Measurements from ENCODE around the gene RHOT2. TPM values are rescaled to one million over a fixed set of nuclear protein-coding genes. Genes with fewer than 3 reads are reported as not detected.
A peak's percentile ranks its signal among the peaks of the same experiment; 100 is the strongest.

The RHOT2 gene
- total RNA-seq, 1 experiment from 2014 or later: 210 TPM

DNA sequence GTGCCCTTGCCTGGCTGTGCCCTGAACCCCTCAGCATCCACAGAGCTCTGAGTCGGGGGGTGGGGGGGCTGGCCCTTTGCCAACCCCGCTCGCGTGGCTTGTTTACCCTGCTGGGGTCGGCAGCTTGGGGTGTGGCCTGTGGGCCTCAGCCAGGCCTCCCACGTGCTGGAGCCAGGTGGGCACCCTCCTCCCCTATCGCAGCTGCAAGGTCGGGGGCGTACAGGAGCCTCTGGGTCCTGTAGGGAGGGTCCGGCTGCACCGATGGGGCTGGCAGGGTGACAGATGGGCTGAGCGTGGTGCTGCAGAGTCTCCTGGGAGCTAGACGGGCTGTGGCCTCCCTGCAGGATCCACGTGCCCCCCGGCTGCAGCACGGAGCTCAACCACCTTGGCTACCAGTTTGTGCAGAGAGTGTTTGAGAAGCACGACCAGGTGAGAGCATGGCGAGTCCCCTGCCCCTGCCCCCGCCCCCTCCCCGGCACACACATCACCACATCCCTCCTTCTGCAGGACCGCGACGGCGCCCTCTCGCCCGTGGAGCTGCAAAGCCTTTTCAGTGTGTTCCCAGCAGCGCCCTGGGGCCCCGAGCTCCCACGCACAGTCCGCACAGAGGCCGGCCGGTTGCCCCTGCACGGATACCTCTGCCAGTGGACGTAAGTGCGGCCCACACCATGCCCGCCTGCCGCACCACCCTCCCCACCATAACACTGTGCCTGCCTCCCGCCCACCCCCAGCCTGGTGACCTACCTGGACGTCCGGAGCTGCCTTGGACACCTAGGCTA, 3.6 kb downstream of the RHOT2 start:
- no peak overlapping the region for H2AFZ ChIP-seq (ENCODE audit: low read length)
- no peak overlapping the region for H3K23ac ChIP-seq (ENCODE audit: insufficient read length, low read depth, low read length)
- H3K18ac ChIP-seq (ENCODE audit: insufficient read length, low read depth, low read length): no peak overlapping the region
- no peak overlapping the region for H2BK120ac ChIP-seq (ENCODE audit: low read depth, low read length, poor library complexity, severe bottlenecking)
- H3K9ac ChIP-seq (ENCODE audit: extremely low read depth, insufficient read length, low read length): no peak overlapping the region
- no peak overlapping the region for H2BK15ac ChIP-seq (ENCODE audit: low read depth, low read length)
- no peaks in the 10 kb centered on the region for H3K9me3 ChIP-seq (ENCODE audit: control insufficient read depth, low read depth, low read length)
- H3K56ac ChIP-seq (ENCODE audit: insufficient read length, low read depth, low read length): no peak overlapping the region
- no peaks in the 10 kb centered on the region for H3K4me1 ChIP-seq (ENCODE audit: insufficient read depth, low read length)
- no peak overlapping the region for H3K4me2 ChIP-seq (ENCODE audit: insufficient read depth, insufficient read length, low read length)
- no peak overlapping the region for H3K4ac ChIP-seq (ENCODE audit: low read depth, low read length)
- no peaks in the 10 kb centered on the region; the same call in 1 of the 2 replicates for H3K79me2 ChIP-seq (ENCODE audit: insufficient read depth, low read length)
- H4K20me1 ChIP-seq (ENCODE audit: control insufficient read depth, insufficient read depth, insufficient read length): no peaks in the 10 kb centered on the region
- H3T11ph ChIP-seq (ENCODE audit: low read length): no peak overlapping the region
- H2BK20ac ChIP-seq (ENCODE audit: low read depth, low read length, poor library complexity, severe bottlenecking): no peak overlapping the region
- H2BK5ac ChIP-seq (ENCODE audit: insufficient read length, low read length): no peak overlapping the region
- WGBS (ENCODE audit: extremely low coverage, insufficient read length, low lambda C conversion rate): no CpG with 5 or more reads among the region's 40 CpGs
- no peaks in the 10 kb centered on the region for H3K79me1 ChIP-seq (ENCODE audit: insufficient read depth, low read depth, low read length, poor library complexity, severe bottlenecking)
- Mint-ChIP-seq H3K36me3 (ENCODE audit: insufficient read depth in 1 of 3, low read depth in 3 of 3) (peaks cover 11 to 27% (median 27%) of the 10 kb centered on the region in 3 experiments; a peak in 6 of 7 replicates), H3K27ac (no peak overlapping the region), H3K27me3 (ENCODE audit: low read depth) (peaks cover 3% of the 10 kb centered on the region; the same call in 1 of the 2 replicates), H3K4me1 (peaks cover 9% of the 10 kb centered on the region in 2 experiments), H3K9me3 (no peaks in the 10 kb centered on the region), H3K4me3 (0 out of 5 replicates have a peak overlapping the region, but pooled peaks of 1 of the 2 experiments have one; percentile 24)
- H2AK5ac ChIP-seq (ENCODE audit: insufficient read length, low read length): no peak overlapping the region
- H3K14ac ChIP-seq (ENCODE audit: insufficient read depth, low read length): no peak overlapping the region
- no peak for DNase-seq
- TF ChIP-seq, protein P1, sequence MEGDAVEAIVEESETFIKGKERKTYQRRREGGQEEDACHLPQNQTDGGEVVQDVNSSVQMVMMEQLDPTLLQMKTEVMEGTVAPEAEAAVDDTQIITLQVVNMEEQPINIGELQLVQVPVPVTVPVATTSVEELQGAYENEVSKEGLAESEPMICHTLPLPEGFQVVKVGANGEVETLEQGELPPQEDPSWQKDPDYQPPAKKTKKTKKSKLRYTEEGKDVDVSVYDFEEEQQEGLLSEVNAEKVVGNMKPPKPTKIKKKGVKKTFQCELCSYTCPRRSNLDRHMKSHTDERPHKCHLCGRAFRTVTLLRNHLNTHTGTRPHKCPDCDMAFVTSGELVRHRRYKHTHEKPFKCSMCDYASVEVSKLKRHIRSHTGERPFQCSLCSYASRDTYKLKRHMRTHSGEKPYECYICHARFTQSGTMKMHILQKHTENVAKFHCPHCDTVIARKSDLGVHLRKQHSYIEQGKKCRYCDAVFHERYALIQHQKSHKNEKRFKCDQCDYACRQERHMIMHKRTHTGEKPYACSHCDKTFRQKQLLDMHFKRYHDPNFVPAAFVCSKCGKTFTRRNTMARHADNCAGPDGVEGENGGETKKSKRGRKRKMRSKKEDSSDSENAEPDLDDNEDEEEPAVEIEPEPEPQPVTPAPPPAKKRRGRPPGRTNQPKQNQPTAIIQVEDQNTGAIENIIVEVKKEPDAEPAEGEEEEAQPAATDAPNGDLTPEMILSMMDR (conservative IDR thresholded peaks at IDR 0.05): no peak
- peaks cover 6% of the 10 kb centered on the region for H3K23me2 ChIP-seq (ENCODE audit: insufficient read length, low read depth, low read length, poor library complexity, severe bottlenecking)
- no peak overlapping the region for H2BK12ac ChIP-seq (ENCODE audit: insufficient read length, low read depth, low read length)
- no peak overlapping the region for H4K5ac ChIP-seq (ENCODE audit: insufficient read length, low read depth, low read length)
- no peak overlapping the region for H4K8ac ChIP-seq (replicated peaks; ENCODE audit: insufficient read length, low read depth, low read length)
- no peak overlapping the region for H3K27ac ChIP-seq (ENCODE audit: insufficient read length, low read depth, low read length)
- H3K27me3 ChIP-seq (ENCODE audit: insufficient read depth, low read length): no peaks in the 10 kb centered on the region
- no peak overlapping the region for H4K91ac ChIP-seq (ENCODE audit: insufficient read length, low read depth, low read length)

All from H9 (cell line).